Panc1 (cell line): Measurements from ENCODE around the gene RSAD1. TPM values are rescaled to one million over a fixed set of nuclear protein-coding genes. Genes with fewer than 3 reads are reported as not detected.

Experiments used
- ATAC-seq: fragments of 200-7000 bp; cut with Tn5 transposase; 2 replicates; pipeline ENCODE4 v1.9.1; 2020; ENCODE audit warnings: mild to moderate bottlenecking, moderate library complexity
- BruUV-seq: library from RNA; stranded (reverse); fragments of 400-500 nt; replicated peaks from 2 replicates; lab custom pipeline; 2021; lab: Mats Ljungman, UMichigan
- CTCF ChIA-PET: fragments of 300-600 bp; sonication (Branson Sonifier 250); formaldehyde crosslinking; loops from one replicate; lab custom pipeline; 2022; ENCODE audit warnings: antibody characterized with exemption; lab: Charles Lee
- POLR2A ChIA-PET: fragments of 300-600 bp; sonication (Branson Sonifier 250); formaldehyde crosslinking; loops from one replicate; lab custom pipeline; 2022; ENCODE audit warnings: antibody characterized with exemption; lab: Charles Lee
- DNase-seq: peaks from one replicate; pipeline ENCODE4 v3.0.0-alpha.2; 2010; ENCODE audit warnings: low read depth, low spot score
- H3K27ac ChIP-seq: 2 replicates; pipeline ENCODE4 v1.5.1; 2011; ENCODE audit warnings: mild to moderate bottlenecking, low read length, inconsistent platforms
- H3K27me3 ChIP-seq: fragments of 200-500 bp; sonication (Bioruptor generic); 2 replicates; pipeline ENCODE4 v1.6.0; 2014; ENCODE audit warnings: low read length, inconsistent platforms; ENCODE audit not compliant: control insufficient read depth, insufficient read depth
- H3K36me3 ChIP-seq: fragments of 200-500 bp; sonication (Bioruptor generic); 2 replicates; pipeline ENCODE4 v1.5.1; 2014; ENCODE audit warnings: inconsistent platforms, mild to moderate bottlenecking, low read length, moderate library complexity; ENCODE audit not compliant: control insufficient read depth, insufficient read depth
- H3K4me1 ChIP-seq: 2 replicates; pipeline ENCODE4 v1.5.1; 2011; ENCODE audit warnings: inconsistent platforms, mild to moderate bottlenecking, low read length, moderate library complexity; ENCODE audit not compliant: control insufficient read depth, insufficient read depth
- H3K4me3 ChIP-seq, 2 experiments: 2 replicates each; pipeline ENCODE4 v1.5.1; 2011 to 2012; ENCODE audit warnings: low read depth in 2 of 2, low read length in 2 of 2, mild to moderate bottlenecking in 2 of 2, inconsistent platforms in 1 of 2, moderate library complexity in 1 of 2
- H3K9me3 ChIP-seq: fragments of 200-500 bp; sonication (Bioruptor generic); 2 replicates; pipeline ENCODE4 v1.5.1; 2014; ENCODE audit warnings: low read depth, mild to moderate bottlenecking, inconsistent platforms, low read length, moderate library complexity; ENCODE audit not compliant: control insufficient read depth, insufficient read depth
- POLR2AphosphoS5 ChIP-seq: IDR thresholded peaks from 2 replicates; pipeline ENCODE4 v1.6.1; 2012; ENCODE audit warnings: mild to moderate bottlenecking, low read depth, low read length, moderate library complexity
- SIN3A ChIP-seq: IDR thresholded peaks from 2 replicates; pipeline ENCODE4 v1.6.1; 2012; ENCODE audit warnings: low read depth, mild to moderate bottlenecking, low read length, moderate library complexity, borderline replicate concordance; ENCODE audit not compliant: insufficient read depth
- TCF7L2 ChIP-seq: IDR thresholded peaks from 2 replicates; pipeline ENCODE4 v1.6.1; 2011; ENCODE audit warnings: mild to moderate bottlenecking, low read depth, low read length, inconsistent platforms
- in situ Hi-C: cut with HindIII; loops from 2 replicates; pipeline ENCODE4 v1.10.0; 2016; ENCODE audit warnings: low sequenced_read_pairs, low pct_unique_long_range_greater_than_20kb
- intact Hi-C: fragments of 100-400 bp; cut with micrococcal nuclease; formaldehyde crosslinking; loops from one replicate; pipeline ENCODE4 v1.10.0; 2022; ENCODE audit not compliant: unreplicated experiment
- total RNA-seq: library from RNA; stranded (reverse); gene quantifications from one replicate; pipeline ENCODE4 v1.2.1, GENCODE V29; 2021; ENCODE audit not compliant: unreplicated experiment
- TF ChIP-seq, protein P1 (sequence below), 2 experiments: IDR thresholded peaks; 2 replicates each; pipeline ENCODE4 v1.6.1; 2011 to 2012; ENCODE audit warnings: low read depth in 2 of 2, control low read depth in 1 of 2, low read length in 1 of 2, mild to moderate bottlenecking in 1 of 2, moderate library complexity in 1 of 2; ENCODE audit not compliant: insufficient read depth in 1 of 2
- TF ChIP-seq, protein P2 (sequence below): fragments of 450-650 bp; IDR thresholded peaks from 2 replicates; pipeline ENCODE4 v1.5.1; 2017; ENCODE audit warnings: mild to moderate bottlenecking

Gene RSAD1
- total RNA-seq, 1 experiment from 2014 or later = 40.2 TPM

DNA sequence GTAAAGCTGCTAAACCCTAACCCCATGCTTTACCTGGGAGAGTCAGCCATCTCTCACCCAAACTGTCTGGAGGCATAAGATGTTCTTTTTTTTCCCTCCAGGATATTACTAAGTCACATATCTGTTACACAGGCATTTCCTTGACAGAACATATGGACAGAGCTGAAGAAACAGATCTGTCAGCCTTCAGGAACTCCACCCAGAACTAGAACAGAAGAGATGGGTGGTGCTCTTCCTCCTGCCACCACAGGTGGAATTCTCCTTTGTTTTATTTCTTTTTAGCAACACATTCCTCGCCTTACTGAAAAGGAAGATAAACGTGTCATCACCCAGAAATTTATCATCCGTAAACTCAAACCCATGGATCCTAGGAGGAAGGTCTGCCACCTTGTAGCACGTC lies 38.4 kb downstream of the RSAD1 start:
- H3K4me3 ChIP-seq = no peak overlapping the region
- no peaks in the 10 kb centered on the region for H3K27me3 ChIP-seq
- no peaks in the 10 kb centered on the region for H3K36me3 ChIP-seq
- no peak for DNase-seq
- intact Hi-C loops = no loop called here
- H3K27ac ChIP-seq = no peak overlapping the region
- ChIA-PET POLR2A (no interaction called here), CTCF (no interaction called here)
- ATAC-seq = no peak
- TF ChIP-seq SIN3A (no peak), TCF7L2 (no peak), POLR2AphosphoS5 (no peak)
- TF ChIP-seq, protein P1, sequence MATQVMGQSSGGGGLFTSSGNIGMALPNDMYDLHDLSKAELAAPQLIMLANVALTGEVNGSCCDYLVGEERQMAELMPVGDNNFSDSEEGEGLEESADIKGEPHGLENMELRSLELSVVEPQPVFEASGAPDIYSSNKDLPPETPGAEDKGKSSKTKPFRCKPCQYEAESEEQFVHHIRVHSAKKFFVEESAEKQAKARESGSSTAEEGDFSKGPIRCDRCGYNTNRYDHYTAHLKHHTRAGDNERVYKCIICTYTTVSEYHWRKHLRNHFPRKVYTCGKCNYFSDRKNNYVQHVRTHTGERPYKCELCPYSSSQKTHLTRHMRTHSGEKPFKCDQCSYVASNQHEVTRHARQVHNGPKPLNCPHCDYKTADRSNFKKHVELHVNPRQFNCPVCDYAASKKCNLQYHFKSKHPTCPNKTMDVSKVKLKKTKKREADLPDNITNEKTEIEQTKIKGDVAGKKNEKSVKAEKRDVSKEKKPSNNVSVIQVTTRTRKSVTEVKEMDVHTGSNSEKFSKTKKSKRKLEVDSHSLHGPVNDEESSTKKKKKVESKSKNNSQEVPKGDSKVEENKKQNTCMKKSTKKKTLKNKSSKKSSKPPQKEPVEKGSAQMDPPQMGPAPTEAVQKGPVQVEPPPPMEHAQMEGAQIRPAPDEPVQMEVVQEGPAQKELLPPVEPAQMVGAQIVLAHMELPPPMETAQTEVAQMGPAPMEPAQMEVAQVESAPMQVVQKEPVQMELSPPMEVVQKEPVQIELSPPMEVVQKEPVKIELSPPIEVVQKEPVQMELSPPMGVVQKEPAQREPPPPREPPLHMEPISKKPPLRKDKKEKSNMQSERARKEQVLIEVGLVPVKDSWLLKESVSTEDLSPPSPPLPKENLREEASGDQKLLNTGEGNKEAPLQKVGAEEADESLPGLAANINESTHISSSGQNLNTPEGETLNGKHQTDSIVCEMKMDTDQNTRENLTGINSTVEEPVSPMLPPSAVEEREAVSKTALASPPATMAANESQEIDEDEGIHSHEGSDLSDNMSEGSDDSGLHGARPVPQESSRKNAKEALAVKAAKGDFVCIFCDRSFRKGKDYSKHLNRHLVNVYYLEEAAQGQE (IDR thresholded peaks at IDR 0.05; ENCODE audit: insufficient read depth in 1 of 2, low read depth in 2 of 2, low read length in 1 of 2) = no peak
- TF ChIP-seq, protein P2, sequence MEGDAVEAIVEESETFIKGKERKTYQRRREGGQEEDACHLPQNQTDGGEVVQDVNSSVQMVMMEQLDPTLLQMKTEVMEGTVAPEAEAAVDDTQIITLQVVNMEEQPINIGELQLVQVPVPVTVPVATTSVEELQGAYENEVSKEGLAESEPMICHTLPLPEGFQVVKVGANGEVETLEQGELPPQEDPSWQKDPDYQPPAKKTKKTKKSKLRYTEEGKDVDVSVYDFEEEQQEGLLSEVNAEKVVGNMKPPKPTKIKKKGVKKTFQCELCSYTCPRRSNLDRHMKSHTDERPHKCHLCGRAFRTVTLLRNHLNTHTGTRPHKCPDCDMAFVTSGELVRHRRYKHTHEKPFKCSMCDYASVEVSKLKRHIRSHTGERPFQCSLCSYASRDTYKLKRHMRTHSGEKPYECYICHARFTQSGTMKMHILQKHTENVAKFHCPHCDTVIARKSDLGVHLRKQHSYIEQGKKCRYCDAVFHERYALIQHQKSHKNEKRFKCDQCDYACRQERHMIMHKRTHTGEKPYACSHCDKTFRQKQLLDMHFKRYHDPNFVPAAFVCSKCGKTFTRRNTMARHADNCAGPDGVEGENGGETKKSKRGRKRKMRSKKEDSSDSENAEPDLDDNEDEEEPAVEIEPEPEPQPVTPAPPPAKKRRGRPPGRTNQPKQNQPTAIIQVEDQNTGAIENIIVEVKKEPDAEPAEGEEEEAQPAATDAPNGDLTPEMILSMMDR = no peak
- no TSS peak for BruUV-seq
- H3K4me1 ChIP-seq = no peaks in the 10 kb centered on the region
- in situ Hi-C loops = no loop called here
- H3K9me3 ChIP-seq = no peaks in the 10 kb centered on the region

DNA sequence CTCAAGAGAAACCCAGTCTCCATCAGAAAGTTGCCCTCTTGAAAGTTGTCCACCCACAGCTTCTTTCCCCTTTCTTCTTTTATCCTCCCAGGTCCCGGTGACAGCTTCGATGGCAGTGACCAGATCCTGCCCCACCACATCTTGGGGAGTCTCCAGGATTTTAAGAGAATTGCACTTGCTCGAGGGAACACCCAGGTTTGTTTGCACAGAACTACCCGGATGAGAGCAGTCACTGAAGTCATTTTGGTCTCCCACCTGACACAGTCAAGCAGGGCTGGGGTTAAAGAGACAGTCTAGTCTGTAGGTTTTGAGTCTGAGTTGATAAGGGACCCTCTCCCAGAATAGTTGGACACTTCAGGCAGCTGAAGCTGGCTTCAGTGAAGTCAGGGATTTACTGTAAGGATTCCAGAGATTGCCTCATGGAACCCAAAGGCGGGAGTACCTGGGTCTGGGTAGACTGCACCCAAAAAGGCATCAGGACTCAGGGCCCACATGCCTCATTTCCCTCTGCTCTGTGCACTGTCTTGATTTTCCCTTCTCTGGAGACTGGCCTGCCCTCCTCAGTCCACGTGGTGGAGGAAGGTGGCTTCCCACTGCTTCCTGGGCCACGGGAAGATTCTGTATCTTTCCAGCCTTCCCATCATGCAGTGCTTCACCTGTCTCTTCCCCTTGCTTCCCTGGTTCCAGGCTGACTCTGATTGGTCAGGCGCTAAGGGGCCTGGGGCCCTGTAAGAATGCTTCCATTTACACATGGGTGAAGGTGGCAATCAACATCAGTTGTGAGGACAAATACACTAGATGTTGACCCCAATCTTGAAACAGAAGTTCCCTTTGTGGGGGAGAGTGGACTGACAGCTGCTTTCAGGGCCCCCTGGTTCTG lies 39.1 kb downstream of the RSAD1 start:
- ChIA-PET POLR2A (no interaction called here), CTCF (no interaction called here)
- Histone ChIP-seq H3K9me3 (no peaks in the 10 kb centered on the region), H3K36me3 (no peaks in the 10 kb centered on the region), H3K4me1 (no peaks in the 10 kb centered on the region), H3K27me3 (no peaks in the 10 kb centered on the region), H3K27ac (no peak overlapping the region), H3K4me3 (no peak overlapping the region)
- TF ChIP-seq, protein P1 (IDR thresholded peaks at IDR 0.05; ENCODE audit: insufficient read depth in 1 of 2, low read depth in 2 of 2, low read length in 1 of 2) = no peak
- TF ChIP-seq POLR2AphosphoS5 = no peak
- TF ChIP-seq SIN3A = no peak
- no peak for TF ChIP-seq TCF7L2
- TF ChIP-seq, protein P2 = no peak
- no peak for ATAC-seq
- intact Hi-C loops = no loop called here
- DNase-seq = no peak
- in situ Hi-C loops = no loop called here
- no TSS peak for BruUV-seq
